ENCODE results near the gene SSR3.

- TF ChIP-seq CTCF (IDR thresholded peaks at IDR 0.05) (no peak), POLR2A (IDR thresholded peaks at IDR 0.05) (no peak)
These were observed 22.2 kb downstream of the SSR3 start for GRCh38 chr3:156532730-156533129.

All from esophagus squamous epithelium (tissue), 4 donors.